Osteocyte (in vitro differentiated cells): ENCODE results near the gene OR6B1. TPM values are rescaled to one million over a fixed set of nuclear protein-coding genes. Genes with fewer than 3 reads are reported as not detected.

ENCODE experiments used
- DNase-seq: peaks from one replicate; pipeline ENCODE4 v3.0.0; 2021; ENCODE audit warnings: mixed read lengths; ENCODE audit not compliant: unreplicated experiment; ENCODE audit errors: extremely low spot score
- H3K27ac Mint-ChIP-seq: one replicate; pipeline ENCODE4 v1.8.0; 2021; ENCODE audit warnings: mild to moderate bottlenecking, mixed read lengths; ENCODE audit not compliant: unreplicated experiment
- H3K27me3 Mint-ChIP-seq: one replicate; pipeline ENCODE4 v1.8.0; 2021; ENCODE audit warnings: mixed read lengths; ENCODE audit not compliant: unreplicated experiment
- H3K36me3 Mint-ChIP-seq: one replicate; pipeline ENCODE4 v1.8.0; 2021; ENCODE audit warnings: mixed read lengths; ENCODE audit not compliant: unreplicated experiment
- H3K4me1 Mint-ChIP-seq: one replicate; pipeline ENCODE4 v1.8.0; 2021; ENCODE audit warnings: mixed read lengths; ENCODE audit not compliant: unreplicated experiment
- H3K4me3 Mint-ChIP-seq: one replicate; pipeline ENCODE4 v1.8.0; 2021; ENCODE audit warnings: mild to moderate bottlenecking, moderate library complexity, mixed read lengths; ENCODE audit not compliant: unreplicated experiment
- H3K9me3 Mint-ChIP-seq: one replicate; pipeline ENCODE4 v1.8.0; 2021; ENCODE audit warnings: mixed read lengths; ENCODE audit not compliant: unreplicated experiment
- total RNA-seq: library from RNA; stranded (reverse); gene quantifications from 2 replicates; pipeline ENCODE4 v1.2.1, GENCODE V29; 2021
- TF ChIP-seq, protein P1 (sequence below): fragments of 200-600 bp; sonication (generic); IDR thresholded peaks from 2 replicates; pipeline ENCODE4 v1.5.0; 2021; ENCODE audit warnings: antibody characterized with exemption, mild to moderate bottlenecking, moderate library complexity

The OR6B1 gene
- total RNA-seq, 1 donor from 2014 or later = not detected

DNA sequence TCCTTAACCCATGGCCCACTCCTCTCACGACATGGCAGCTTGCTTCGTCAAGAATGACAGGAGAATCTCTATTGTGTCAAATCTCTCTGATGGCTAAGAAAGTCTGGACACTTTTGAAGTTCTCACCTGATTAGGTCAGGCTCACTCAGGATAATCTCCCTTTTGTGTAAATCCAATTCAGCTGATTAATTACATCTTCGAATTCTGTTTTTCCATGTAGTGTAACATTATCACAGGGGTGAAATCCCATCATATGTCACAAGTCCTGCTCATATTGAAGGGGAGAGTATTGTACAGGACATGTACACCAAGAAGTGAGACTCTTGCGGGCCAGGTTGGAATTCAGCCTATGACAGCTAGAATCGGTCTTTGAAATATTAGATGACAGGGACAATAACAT is 16.2 kb upstream of the OR6B1 start:
- Mint-ChIP-seq H3K4me3 (no peak overlapping the region), H3K27ac (no peak overlapping the region), H3K36me3 (no peaks in the 10 kb centered on the region), H3K27me3 (no peaks in the 10 kb centered on the region), H3K4me1 (peaks cover 29% of the 10 kb centered on the region), H3K9me3 (no peaks in the 10 kb centered on the region)
- DNase-seq = no peak
- TF ChIP-seq, protein P1, sequence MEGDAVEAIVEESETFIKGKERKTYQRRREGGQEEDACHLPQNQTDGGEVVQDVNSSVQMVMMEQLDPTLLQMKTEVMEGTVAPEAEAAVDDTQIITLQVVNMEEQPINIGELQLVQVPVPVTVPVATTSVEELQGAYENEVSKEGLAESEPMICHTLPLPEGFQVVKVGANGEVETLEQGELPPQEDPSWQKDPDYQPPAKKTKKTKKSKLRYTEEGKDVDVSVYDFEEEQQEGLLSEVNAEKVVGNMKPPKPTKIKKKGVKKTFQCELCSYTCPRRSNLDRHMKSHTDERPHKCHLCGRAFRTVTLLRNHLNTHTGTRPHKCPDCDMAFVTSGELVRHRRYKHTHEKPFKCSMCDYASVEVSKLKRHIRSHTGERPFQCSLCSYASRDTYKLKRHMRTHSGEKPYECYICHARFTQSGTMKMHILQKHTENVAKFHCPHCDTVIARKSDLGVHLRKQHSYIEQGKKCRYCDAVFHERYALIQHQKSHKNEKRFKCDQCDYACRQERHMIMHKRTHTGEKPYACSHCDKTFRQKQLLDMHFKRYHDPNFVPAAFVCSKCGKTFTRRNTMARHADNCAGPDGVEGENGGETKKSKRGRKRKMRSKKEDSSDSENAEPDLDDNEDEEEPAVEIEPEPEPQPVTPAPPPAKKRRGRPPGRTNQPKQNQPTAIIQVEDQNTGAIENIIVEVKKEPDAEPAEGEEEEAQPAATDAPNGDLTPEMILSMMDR = no peak

DNA sequence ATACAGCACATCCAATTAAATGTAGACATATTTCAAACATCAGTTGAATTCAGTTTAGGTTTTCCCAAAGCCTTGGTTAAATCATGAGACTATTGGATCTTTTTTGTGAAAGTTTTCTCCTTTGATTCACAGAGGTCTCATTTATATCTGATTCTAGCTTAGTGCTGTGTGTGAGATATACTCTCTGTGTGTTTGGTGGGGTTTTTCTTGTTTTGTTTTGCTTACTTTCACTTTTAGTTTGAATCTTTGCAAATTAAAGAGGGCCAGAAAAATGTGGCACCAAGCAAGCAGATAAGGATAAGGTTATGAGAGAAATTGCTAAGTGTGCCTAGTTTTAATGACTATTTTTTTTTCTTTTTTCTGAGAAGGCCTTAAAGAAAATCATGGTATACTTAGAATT is 12.6 kb upstream of the OR6B1 start:
- DNase-seq = no peak
- H3K4me1 Mint-ChIP-seq = peaks cover 23% of the 10 kb centered on the region
- H3K9me3 Mint-ChIP-seq = peaks cover 12% of the 10 kb centered on the region
- H3K36me3 Mint-ChIP-seq = peaks cover 4% of the 10 kb centered on the region
- TF ChIP-seq, protein P1 = no peak
- no peak overlapping the region for H3K27ac Mint-ChIP-seq
- no peak overlapping the region for H3K4me3 Mint-ChIP-seq
- peaks cover 9% of the 10 kb centered on the region for H3K27me3 Mint-ChIP-seq

DNA sequence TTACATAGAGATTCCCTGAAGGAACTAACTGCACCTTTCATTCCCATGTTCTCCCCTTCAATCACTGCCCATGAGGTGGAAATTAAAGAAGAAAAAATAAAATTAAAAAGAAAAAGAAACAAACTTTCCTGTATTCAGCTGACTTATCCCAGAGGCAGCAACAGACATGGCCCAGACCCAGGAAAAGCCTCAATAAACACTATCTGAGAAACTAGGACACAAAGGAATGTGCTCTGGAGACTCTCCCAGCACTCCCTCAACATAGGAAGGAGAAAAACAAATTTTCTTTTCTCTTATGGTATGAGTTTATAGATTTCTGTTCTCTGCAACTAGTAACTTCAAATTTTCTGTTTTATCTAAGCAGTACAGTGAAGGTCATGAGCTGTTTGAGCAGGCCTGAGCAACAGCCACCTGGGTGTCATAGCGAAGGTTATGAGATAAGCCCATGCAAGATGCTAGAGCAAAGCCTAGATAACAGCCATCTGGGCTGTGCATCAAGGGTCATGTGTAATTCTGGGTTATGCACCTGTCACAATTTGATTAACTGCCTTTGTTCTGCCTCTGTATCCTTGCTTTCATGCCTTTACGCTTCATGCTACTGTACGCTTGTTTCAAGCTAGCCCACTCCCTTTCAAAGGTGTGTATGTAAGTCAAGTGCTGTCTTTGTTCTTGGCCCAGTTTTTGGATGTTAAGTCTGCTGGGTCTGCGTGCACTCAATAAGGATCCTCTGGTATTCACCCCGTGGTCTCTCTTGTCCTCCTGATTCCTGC is 11.0 kb upstream of the OR6B1 start:
- Mint-ChIP-seq H3K4me1 (peaks cover 26% of the 10 kb centered on the region), H3K27ac (peak overlapping the region; percentile 42), H3K27me3 (peaks cover 15% of the 10 kb centered on the region), H3K9me3 (peaks cover 12% of the 10 kb centered on the region), H3K4me3 (no peak overlapping the region), H3K36me3 (peaks cover 4% of the 10 kb centered on the region)
- TF ChIP-seq, protein P1 = no peak
- no peak for DNase-seq

DNA sequence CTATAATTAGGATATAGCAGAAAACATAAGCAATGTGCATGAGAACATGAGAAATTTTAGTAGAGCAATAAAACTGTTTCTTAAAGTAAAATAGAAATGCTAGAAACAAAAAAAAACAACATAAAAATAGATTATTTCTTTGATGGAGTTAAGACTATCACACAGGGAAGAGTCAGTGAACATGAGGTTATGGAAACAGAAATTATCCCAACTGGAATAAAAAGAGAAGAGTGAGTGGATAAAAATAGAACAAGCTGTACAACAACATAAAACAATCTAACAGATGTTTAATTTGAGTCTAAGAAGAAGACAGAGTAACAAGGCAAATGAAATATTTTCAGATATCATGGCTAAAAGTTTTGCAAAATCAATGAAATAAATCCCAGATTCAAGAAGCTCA is 7.5 kb upstream of the OR6B1 start:
- Mint-ChIP-seq H3K36me3 (peaks cover 4% of the 10 kb centered on the region), H3K27ac (no peak overlapping the region), H3K4me1 (peaks cover 22% of the 10 kb centered on the region), H3K9me3 (peaks cover 12% of the 10 kb centered on the region), H3K27me3 (peaks cover 21% of the 10 kb centered on the region), H3K4me3 (no peak overlapping the region)
- DNase-seq = no peak
- TF ChIP-seq, protein P1 = no peak

DNA sequence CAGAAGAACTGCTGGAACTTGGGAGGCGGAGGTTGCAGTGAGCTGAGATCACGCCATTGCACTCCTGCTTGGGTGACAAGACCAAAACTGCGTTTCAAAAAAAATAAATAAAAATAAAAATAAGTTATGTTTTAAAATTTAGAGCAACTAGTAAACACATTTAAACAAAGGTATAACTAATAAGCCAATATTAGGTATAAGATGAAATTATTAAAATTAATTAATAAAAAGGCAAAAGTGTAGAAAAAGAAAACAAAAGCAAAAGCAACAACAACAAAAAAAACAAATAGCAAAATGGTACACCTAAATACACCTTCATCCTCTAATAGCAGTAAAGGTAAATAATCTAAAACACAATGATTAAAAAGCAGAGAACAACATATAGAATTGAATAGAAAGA is 6.2 kb upstream of the OR6B1 start:
- DNase-seq = no peak

More for the DNA sequence above, 6.2 kb upstream of the OR6B1 start:
- H3K4me3 Mint-ChIP-seq = no peak overlapping the region
- peaks cover 12% of the 10 kb centered on the region for H3K9me3 Mint-ChIP-seq
- H3K36me3 Mint-ChIP-seq = peaks cover 4% of the 10 kb centered on the region
- H3K27ac Mint-ChIP-seq = no peak overlapping the region
- TF ChIP-seq, protein P1 = no peak
- H3K27me3 Mint-ChIP-seq = peaks cover 21% of the 10 kb centered on the region
- peaks cover 12% of the 10 kb centered on the region for H3K4me1 Mint-ChIP-seq
